Putamen (tissue), 1 donor: Measurements from ENCODE around the gene CELA3B.
"Not testable (repeated sequence)": the region's sequence is repeated elsewhere in the genome, so short reads cannot be mapped to it uniquely, and the experiment has no call there.

Source experiments
- DNase-seq: peaks from one replicate; pipeline ENCODE4 v3.0.0-alpha.2; 2016; ENCODE audit warnings: low spot score

Gene CELA3B

DNA sequence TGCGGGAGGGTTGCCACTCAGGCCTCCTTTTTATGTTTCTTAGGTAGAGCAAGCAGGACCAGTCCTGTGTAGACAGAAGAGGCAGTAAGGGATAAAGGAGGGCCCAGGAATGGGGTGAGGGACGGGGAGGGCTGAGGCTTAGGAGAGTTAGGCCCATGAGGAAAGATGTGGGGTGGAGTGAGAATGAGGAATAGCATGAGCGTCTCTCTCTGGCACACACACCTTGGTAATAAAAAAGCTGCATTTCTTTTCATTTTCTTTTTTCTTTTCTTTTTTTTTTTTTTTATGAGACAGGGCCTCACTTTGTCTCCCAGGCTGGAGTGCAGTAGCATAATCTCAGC, 32.1 kb upstream of the CELA3B start:
- no peak for DNase-seq

DNA sequence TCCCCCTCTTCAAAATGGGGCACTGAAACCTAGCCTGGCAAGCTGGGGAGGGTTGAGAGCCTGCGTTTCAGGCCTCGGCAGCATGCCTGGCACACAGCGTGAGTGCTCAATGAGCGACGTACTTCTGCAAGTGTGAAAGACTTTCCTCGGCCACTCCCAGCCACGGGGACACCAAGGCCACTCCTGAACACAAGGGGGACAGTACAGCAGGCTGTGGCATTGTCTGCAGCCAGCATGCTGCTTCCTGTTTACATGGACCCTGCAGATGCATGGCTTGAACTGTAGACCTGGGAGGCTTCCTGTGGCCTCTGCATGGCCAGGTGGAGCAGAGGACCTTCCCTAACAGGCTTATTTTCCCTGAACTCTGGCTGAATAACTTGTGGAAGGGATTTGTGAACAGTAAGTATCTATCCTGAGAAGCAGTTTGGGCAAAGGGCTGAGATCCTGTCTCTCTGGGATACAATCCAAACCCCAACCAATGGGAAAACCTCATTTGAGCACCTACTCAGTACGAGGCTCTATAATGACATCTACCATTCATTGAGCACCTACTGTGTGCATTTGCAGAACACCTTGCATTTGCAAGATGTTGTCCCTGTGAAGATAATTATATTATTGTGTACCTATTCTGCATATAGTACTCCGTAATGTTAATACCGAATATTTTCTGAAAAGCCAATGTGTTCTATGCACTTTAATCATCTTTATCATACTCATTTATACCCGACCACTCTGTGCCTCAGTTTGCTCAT, 29.8 kb upstream of the CELA3B start:
- DNase-seq, result no peak

DNA sequence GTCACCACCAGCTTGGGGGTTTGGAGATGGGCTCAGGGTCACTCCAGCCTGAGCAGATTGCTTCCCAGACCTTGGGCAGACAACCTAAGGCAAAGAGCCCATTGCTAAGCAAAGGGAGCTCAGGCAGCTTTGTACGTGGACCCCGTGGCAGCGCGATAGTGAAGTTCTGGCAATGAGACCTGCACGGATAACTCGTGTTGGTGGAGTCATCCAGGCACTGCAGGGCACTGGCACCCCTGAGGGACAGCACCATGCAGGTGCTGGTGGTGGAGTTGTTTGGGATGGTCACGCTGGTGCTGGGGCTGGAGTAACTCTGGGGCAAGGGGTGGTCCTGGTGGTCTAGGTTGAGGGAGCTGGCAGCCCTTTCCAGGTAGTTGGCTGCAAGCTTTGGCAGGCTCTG, 26.1 kb upstream of the CELA3B start:
- DNase-seq, result no peak

DNA sequence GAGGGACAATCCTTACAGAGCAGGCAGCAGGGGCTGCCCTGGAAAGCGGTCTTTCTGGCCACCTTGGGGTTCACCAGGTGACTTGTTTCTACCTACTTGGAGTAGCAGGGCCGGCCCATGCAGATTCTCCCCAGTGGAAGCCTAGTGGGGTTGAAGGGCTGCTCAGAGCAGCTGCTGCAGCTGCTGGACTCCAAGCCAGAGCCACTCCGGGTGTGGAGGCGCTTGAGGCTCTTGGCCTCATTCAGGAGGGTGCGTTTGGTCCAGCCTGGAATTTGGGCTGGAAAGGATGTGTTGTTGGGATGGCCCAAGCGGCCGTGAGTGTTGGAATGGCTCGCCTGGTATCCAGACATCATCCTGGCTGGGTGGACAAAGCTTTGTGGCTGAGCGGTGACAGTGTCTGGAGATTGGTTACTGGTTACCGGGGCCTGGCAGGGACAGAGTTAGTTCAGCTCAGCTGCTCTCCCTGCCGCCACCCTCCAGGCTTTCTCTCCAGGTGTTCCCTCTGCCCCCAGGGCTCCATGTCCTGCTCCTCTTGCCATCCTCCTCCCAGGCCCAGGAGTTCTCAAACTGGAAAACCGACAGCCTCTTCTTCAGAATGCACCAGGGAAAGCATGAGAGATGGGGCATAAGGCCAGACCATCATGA, 25.5 kb upstream of the CELA3B start:
- no peak for DNase-seq

DNA sequence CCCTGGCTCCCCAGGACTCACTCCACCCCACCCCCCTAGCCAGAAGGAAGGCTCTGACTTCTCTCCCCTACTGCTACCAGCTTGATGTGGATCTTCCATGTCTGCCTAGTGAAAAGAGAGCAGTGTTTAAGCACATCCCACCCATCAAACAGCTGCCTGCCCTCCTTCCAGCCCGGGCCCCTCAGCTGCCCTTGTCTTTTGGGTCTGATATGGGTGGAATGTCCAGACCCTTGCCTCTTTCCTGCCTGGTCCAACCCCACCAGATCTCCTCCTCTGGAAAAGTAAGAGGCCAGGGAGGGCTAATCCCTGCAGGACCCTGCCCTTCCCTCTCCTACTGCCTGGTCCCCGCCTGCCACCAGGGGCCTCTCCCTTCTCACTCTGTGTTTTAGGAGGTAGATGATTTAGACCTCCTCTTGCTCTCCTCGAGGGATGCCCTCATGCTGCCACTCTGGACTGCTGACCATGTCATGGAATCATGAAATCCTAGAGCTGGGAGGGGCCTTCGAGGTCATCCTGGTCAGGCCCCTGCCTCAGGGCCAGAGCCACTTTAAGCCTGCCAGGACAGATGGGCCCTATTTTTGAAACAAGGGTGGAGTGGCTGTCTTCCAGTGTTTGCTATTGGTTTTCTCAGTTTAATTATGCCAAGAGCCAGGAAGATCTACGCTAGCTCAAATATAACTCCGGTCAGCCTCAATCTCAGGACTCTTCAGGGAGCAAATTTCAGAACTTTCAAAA, 23.9 kb upstream of the CELA3B start:
- no peak for DNase-seq

DNA sequence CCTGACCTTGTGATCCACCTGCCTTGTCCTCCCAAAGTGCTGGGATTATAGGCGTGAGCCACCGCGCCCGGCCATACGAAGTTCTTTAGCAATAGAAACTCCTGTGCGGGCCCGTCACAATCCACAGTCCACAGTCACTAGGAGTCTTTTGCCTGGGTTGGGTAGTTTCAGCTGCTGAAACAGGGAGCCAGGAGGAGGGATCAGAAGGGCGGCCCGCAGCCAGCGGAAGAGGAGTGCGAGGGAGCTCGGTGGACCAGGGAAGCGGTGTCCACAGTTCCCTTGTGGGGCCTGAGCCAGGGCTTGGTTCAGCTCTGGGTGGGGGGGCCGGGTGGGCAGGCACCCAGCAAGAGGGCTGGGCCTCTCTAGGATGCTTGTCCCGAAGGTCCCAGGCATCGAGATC, 21.8 kb upstream of the CELA3B start:
- no peak for DNase-seq

DNA sequence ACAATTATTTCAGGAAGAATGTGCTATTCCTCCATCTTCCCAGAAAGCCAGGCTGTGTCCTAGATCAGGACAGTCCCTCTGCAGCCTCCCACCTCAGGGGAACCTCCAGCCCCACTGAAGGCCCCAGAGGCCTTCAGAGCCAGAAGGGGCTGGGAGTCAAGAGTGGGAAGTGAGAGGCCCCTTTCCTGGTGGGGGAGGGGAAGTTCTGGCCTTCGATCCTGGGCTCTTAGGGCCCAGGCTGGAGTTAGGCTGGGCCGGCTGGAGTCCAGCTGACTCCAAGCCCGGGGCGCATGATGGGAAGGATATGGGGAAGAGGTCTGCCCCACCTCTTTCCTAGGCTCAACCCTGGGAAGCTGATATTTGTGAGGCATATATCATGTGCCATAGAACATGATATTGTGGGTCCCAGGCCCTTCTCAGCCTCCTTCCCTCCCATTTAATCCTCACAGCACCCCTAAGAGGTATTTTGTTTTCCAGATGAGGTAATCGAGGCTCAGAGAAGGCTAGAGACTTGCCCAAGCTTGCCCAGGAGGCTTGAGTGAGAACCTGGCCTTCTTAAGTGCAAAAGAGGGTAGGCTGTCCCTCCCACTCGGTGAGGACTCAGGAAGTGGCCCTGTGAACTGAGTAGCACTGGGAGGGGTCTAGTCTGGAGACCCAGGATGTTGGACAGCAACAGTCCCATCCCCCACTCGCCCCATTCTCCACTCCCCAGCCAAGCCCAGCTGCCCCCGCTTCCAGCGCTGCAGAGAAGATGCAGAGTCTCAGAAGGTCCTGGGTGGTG, 21.1 kb upstream of the CELA3B start:
- DNase-seq, result no peak

DNA sequence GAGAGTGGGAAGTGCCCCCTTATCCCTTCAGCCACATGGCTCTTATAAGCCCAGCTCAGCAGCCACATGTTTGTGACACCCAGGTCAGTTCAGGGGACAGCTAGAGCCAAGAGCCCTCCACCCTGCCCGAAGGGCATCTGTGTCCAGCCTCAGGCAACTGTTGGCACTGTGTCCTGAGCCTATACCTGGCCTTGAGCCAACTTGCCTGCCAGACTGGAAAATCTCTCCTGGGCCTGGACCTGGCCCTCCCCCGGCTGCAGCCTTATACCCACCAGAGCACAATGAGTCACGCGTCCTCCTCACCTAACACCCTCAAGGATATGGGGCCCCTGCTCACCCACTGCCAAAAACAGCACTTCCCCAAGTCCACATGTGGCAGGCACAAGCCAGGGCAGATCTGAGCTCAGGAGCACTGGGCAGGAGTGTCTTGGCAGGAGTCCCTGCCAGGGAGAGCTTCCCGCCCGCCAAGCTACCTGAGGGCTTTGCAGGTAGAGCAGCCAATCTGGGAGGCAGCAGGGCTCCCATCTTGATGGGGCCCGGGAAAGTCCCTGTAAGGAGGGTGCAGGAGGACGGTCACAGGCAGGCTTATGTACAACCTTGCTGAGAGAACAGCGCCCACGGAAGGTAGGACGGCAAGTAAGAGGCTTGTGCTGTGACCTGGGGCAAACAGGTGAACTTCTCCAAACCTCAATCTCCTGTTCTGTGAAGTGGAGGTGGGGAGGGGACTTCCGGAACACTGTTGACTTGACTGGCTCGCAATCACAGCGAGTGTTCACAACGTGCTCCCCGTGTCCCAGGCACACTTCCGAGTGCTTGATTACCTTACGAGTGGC, 19.9 kb upstream of the CELA3B start:
- DNase-seq, result no peak

DNA sequence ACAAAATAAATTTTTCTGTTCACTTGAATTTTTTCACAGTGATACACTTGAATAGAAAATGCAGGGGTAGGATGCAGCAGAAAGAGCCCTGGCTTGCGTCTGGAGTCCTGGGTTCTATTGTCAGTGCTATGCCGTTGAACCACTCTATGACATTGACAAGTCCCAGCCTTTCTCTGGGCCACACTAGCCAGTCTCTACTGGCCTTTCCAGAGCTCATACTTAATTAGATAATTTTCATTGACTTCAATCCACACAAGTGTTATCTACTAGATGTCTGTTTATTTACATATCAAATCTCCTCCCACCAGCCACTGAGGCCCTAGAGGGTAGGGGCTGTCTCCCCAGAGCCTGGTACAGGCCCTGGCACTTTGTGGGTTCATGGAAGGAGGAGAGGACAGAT, 15.5 kb upstream of the CELA3B start:
- DNase-seq, result no peak

DNA sequence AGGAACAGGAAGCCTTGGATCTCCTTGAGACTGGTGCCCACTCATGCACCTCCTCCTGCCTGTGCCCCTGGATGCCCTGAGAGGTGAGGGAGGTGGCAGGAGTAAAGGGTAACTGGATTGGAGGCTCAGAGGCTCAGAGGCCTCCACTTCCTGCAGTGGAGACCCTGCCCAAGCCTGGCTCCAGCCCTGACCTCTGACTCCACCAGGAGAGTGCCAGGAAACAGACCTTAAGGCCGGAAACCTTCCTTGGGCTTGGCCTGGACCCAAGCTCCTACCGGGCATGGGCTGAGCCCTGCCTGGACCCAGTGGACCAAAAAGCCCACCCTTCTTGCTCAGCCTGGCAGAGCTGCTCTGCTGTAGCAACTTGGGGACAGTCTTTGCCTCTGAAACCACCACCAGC, 15.0 kb upstream of the CELA3B start:
- no peak for DNase-seq

DNA sequence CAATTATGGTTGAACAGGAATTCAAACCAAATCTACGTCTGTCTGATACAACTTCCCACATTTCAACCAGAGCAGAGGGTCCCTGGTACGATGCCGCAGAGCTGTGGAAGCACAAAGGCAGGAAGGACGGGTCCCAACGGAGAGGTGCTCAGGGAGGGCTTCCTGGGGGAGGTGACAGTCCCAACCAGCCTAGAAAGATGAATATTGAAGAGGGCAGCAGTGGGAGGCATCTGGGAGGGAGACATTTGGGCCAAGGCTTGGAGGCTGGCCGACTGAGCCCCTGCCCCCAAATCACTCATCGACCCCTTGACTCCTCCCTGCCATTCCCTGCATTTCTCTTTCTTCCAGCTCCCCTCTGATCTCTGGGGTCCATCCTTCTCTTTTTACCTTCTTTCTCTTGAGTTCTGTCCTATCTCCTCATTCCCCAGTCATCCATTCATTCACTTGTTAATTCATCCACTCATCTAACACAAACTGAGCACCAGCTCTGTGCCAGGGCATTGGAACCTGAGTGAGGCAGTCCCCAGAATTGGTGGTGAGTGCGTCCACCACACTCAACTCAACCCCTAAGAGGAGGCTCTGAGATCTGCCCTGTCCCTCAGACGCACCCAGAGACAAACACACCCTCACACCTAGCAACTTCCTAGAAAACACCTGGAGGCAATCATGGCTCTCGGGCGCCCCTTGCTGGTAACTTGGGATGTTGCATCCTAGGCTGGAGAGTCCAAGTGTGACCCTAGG, 13.2 kb upstream of the CELA3B start:
- peak; percentile 49 for DNase-seq

DNA sequence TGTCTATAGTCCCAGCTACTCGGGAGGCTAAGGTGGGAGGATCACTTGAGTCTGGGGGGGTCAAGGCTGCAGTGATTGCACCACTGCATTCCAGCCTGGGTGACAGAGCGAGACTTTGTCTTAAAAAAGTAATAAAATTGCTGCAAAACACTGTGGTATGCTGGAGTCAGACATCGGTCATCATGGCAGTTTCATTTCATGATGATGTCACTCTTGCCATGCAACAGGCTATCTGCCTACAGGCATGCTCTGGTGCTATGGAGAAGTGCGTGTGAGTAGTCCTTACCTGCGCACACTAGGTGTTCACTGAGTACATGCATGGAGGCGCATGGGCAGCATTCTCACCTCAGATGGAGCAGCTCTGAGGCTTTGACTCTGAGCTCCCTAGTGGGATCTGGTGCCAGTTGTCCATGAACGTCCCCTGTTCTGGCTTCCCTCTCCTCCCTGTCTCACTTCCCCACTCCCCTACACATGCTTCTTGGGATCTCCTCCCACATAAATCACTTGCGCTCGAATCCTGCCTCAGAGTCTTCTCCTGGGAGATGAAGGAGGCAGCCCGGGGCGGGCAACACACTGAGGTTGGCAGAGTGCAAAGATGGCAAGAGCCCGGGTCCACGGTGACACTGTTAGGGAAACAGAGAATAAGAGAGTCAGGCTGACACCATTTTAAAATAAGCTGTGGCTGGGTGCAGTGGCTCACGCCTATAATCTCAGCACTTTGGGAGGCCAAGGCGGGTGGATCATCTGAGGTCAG, 10.4 kb upstream of the CELA3B start:
- DNase-seq, result no peak

DNA sequence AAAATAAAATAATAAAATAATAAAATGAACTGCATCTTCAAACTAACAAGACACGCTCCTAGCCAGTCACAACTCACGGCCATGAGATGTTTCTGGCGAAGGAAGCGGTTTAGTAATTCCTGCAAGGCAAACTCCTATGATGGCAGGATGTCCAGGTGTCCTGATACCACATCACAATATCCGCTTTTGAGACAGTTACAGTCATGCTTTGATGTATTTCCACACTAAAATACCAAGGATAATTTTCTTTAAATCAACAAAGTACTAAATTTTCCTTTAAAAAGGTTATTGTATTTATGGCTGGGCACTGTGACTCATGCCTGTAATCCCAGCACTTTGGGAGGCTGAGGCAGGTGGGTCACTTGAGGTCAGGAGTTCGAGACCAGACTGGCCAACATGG, 9.6 kb upstream of the CELA3B start:
- DNase-seq, result not testable (repeated sequence)

DNA sequence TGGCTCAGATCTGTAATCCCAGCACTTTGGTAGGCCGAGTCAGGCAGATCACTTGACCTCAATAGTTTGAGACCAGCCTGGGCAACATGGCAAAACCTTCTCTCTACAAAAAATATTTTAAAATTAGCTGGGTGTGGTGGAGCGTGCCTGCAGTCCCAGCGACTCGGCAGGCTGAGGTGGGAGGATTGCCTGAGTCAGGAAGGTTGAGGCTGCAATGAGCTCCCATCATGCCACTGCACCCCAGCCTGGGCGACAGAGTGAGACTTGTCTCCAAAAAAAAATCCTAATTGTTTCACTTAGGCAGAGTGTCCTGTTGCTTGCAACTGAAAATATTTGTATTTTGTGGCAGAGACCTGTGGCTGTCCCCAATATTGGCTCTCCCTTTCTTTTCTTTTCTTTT, 7.8 kb upstream of the CELA3B start:
- peak; percentile 28 for DNase-seq

DNA sequence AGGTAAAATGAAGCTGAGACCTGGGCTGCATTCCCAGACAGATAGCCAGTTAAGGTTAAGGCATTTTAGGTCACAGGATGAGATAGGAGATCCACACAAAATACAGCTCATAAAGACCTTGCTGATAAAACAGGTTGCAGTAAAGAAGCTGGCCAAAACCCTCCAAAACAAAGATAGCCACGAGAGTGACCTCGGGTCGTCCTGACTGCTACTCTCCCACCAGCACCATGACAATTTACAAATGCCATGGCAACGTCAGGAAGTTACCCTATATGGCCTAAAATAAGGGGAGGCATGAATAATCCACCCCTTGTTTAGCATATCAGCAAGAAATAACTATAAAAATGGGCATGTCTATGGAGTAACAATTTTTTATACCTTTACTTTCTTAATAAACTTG, 6.3 kb upstream of the CELA3B start:
- DNase-seq, result not testable (repeated sequence)

DNA sequence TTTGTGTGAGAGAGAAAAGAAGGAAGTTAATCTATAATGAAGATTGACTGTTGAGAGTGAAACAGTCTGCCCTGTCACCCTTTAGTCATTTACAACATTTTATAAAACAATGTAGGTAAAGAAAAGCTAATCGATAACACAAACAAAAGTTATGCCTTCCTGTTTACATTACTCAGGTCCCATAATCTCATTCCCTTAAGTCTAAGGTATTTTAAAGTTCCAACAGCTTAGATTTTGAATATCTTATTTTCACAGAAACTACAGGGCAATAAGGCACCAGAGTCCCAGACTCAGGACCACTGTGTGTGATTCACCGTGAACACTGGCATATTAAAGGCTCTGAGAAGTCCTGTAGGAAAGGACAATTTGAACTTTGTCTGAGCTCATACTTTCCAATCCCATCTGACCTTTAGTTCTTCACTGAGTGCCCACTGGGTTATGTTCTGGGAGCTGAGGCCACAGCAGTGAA, 3.8 kb upstream of the CELA3B start:
- DNase-seq, result not testable (repeated sequence)

DNA sequence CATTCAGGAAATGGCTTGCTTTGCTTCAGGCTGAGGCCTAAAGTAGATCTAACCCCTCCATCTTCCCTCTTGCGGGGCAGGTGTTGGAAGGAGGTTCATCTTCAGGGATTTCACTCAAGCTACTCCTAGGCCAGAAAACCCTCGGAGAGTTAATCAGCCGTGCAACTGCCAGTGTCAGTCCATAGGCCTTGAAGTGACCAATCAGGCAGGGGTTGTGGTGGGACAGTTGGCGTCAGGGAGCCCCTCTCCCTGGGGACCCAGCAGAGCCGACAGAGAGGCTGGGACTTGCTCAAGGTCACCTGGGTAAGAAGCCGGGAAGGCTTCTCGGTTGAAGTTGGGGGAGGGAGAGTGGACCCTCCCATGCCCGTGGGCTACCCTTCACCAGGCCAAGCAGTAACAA, 2.9 kb upstream of the CELA3B start:
- not testable (repeated sequence) for DNase-seq

DNA sequence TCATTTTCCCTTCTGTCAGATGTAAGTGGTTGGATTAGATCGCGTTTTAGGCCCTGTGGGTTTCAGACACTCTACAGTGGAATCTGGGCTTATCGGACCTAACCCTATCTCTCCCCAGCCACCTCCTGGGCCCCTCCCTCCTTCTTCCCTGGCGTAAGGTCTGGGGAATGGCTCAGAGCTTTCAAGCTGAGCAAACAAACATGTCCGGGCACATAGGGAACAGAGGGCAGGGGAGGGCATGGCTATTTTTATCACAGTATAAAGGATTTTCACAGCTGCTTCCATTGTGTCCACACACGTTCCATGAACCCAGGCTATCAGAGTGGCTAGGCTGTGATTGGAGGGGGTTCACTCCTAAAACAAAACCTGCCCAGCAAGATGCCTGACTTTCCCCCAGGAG, 2.1 kb upstream of the CELA3B start:
- not testable (repeated sequence) for DNase-seq

DNA sequence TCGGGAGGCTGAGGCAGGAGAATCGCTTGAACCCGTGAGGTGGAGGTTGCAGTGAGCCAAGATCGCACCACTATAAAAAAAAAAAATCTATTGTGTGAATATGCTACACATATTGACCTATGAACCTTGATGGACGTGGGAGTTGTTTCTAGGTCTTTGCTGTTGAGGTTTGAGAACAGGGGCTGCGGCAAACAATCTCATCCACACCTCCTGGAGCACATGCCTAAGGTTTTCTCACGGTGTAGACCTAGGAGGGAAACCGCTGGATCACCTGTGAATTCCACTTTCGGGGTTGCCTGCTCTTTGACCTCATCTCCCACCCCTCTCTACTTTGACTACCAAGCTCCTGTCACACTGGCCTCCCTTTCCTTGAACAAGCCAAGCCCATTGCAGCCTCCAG, 1.5 kb upstream of the CELA3B start:
- DNase-seq, result not testable (repeated sequence)

DNA sequence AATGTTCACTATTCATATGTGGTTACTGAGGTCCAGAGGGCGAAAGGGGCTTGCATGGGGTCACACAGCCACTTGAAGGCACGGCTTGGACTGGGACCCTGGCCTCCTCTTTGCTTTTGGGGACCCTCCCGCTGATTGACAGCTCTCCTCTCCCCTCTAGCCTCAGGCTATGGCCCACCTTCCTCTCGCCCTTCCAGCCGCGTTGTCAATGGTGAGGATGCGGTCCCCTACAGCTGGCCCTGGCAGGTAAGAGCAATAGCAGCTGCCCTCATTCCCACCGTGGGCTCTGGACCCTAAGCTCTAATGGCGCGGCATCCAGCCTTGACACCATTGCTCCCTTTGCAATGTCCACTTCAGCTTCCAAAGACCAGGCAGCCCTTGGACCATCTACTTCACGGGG, 1.4 kb downstream of the CELA3B start:
- DNase-seq, result not testable (repeated sequence)
